SK-N-SH treated with all-trans-retinoic acid at 6 μM for 48 hours (cell line): ENCODE results near the gene NR5A2.

Source experiments
- ATAC-seq: fragments of 200-7000 bp; cut with Tn5 transposase; 3 replicates; pipeline ENCODE4 v1.9.1; 2020; ENCODE audit warnings: mild to moderate bottlenecking, moderate library complexity
- ARNTL ChIP-seq: fragments of 450-650 bp; formaldehyde crosslinking; IDR thresholded peaks from 2 replicates; pipeline ENCODE4 v1.5.0; 2020; ENCODE audit warnings: low read depth, mild to moderate bottlenecking, moderate library complexity, borderline replicate concordance
- BACH2 ChIP-seq: fragments of 250-450 bp; sonication (Bioruptor Pico); IDR thresholded peaks from 2 replicates; pipeline ENCODE4 v1.9.0; 2021; ENCODE audit warnings: mild to moderate bottlenecking, borderline replicate concordance
- CREB5 ChIP-seq: fragments of 250-450 bp; sonication (Bioruptor Pico); IDR thresholded peaks from 2 replicates; pipeline ENCODE4 v1.5.1; 2020; ENCODE audit warnings: low read depth, mild to moderate bottlenecking, moderate library complexity
- CSRNP3 ChIP-seq: fragments of 250-450 bp; sonication (Bioruptor Pico); IDR thresholded peaks from 2 replicates; pipeline ENCODE4 v1.5.1; 2021; ENCODE audit warnings: mild to moderate bottlenecking, moderate library complexity
- GLIS3 ChIP-seq: fragments of 250-450 bp; sonication (Bioruptor Pico); IDR thresholded peaks from 2 replicates; pipeline ENCODE4 v1.5.0; 2020; ENCODE audit warnings: mild to moderate bottlenecking, moderate library complexity
- ISL1 ChIP-seq: fragments of 250-450 bp; sonication (Bioruptor Pico); IDR thresholded peaks from 2 replicates; pipeline ENCODE4 v2.1.2; 2022; ENCODE audit warnings: mild to moderate bottlenecking, moderate library complexity
- PATZ1 ChIP-seq: fragments of 250-450 bp; sonication (Bioruptor Pico); IDR thresholded peaks from 2 replicates; pipeline ENCODE4 v1.8.0; 2020; ENCODE audit warnings: mild to moderate bottlenecking, moderate library complexity, borderline replicate concordance
- POU6F1 ChIP-seq: fragments of 250-450 bp; sonication (Bioruptor Pico); IDR thresholded peaks from 2 replicates; pipeline ENCODE4 v1.8.0; 2021; ENCODE audit warnings: low read depth, mild to moderate bottlenecking, moderate library complexity, borderline replicate concordance
- PPARA ChIP-seq: fragments of 250-450 bp; sonication (Bioruptor Pico); IDR thresholded peaks from 2 replicates; pipeline ENCODE4 v1.5.0; 2020; ENCODE audit warnings: mild to moderate bottlenecking, borderline replicate concordance
- RARB ChIP-seq: fragments of 250-450 bp; sonication (Bioruptor Pico); IDR thresholded peaks from 2 replicates; pipeline ENCODE4 v1.8.0; 2021; ENCODE audit warnings: mild to moderate bottlenecking, moderate library complexity
- SNAI2 ChIP-seq: fragments of 250-450 bp; sonication (Bioruptor Pico); IDR thresholded peaks from 2 replicates; pipeline ENCODE4 v1.5.0; 2020; ENCODE audit warnings: mild to moderate bottlenecking, moderate library complexity
- TCF4 ChIP-seq: fragments of 250-450 bp; sonication (Bioruptor Pico); IDR thresholded peaks from 2 replicates; pipeline ENCODE4 v1.8.0; 2021; ENCODE audit warnings: mild to moderate bottlenecking, moderate library complexity, borderline replicate concordance
- TOX ChIP-seq: fragments of 250-450 bp; sonication (Bioruptor Pico); IDR thresholded peaks from 2 replicates; pipeline ENCODE4 v1.8.0; 2021; ENCODE audit warnings: mild to moderate bottlenecking, moderate library complexity, borderline replicate concordance
- TSHZ2 ChIP-seq: fragments of 250-450 bp; sonication (Bioruptor Pico); IDR thresholded peaks from 2 replicates; pipeline ENCODE4 v1.5.0; 2020; ENCODE audit warnings: mild to moderate bottlenecking, moderate library complexity
- ZC3H10 ChIP-seq: fragments of 250-450 bp; sonication (Bioruptor Pico); IDR thresholded peaks from 2 replicates; pipeline ENCODE4 v1.5.1; 2021; ENCODE audit warnings: mild to moderate bottlenecking, moderate library complexity
- ZFP3 ChIP-seq: fragments of 250-450 bp; sonication (Bioruptor Pico); IDR thresholded peaks from 2 replicates; pipeline ENCODE4 v1.5.0; 2020; ENCODE audit warnings: mild to moderate bottlenecking, moderate library complexity
- ZFP30 ChIP-seq: fragments of 450-650 bp; formaldehyde crosslinking; IDR thresholded peaks from 2 replicates; pipeline ENCODE4 v1.5.0; 2022; ENCODE audit warnings: mild to moderate bottlenecking, moderate library complexity
- ZNF565 ChIP-seq: fragments of 450-650 bp; formaldehyde crosslinking; conservative IDR thresholded peaks from 2 replicates; pipeline ENCODE4 v1.5.0; 2020; ENCODE audit warnings: low read depth, mild to moderate bottlenecking, moderate library complexity
- ZNF70 ChIP-seq: fragments of 450-650 bp; formaldehyde crosslinking; IDR thresholded peaks from 2 replicates; pipeline ENCODE4 v1.5.0; 2020; ENCODE audit warnings: mild to moderate bottlenecking, moderate library complexity
- ZNF8 ChIP-seq: fragments of 450-650 bp; formaldehyde crosslinking; IDR thresholded peaks from 2 replicates; pipeline ENCODE4 v1.5.0; 2020; ENCODE audit warnings: mild to moderate bottlenecking, moderate library complexity

NR5A2 gene

GRCh38 chr1:200041337-200042118 lies 14.0 kb downstream of the NR5A2 start:
- TF ChIP-seq ISL1 (CRISPR knock-in tag): no peak
- no peak for TF ChIP-seq POU6F1
- TF ChIP-seq ZNF565: no peak
- no peak for TF ChIP-seq ZNF8 (CRISPR knock-in tag)
- no peak for TF ChIP-seq GLIS3
- TF ChIP-seq ARNTL (CRISPR knock-in tag): no peak
- no peak for TF ChIP-seq TSHZ2 (CRISPR knock-in tag)
- TF ChIP-seq ZC3H10 (CRISPR knock-in tag): no peak
- TF ChIP-seq CREB5 (CRISPR knock-in tag): no peak
- TF ChIP-seq ZFP3: no peak
- TF ChIP-seq, all 23 proteins: peak for 0
- no peak for ATAC-seq

- ATAC-seq: no peak
- no peak for TF ChIP-seq RARB (CRISPR knock-in tag)
- TF ChIP-seq GLIS3: no peak
- TF ChIP-seq ZC3H10 (CRISPR knock-in tag): no peak
- no peak for TF ChIP-seq SNAI2
- no peak for TF ChIP-seq POU6F1
- TF ChIP-seq ZFP3: no peak
These were observed 14.6 kb downstream of the NR5A2 start for GRCh38 chr1:200042119-200042551.

GRCh38 chr1:200042552-200043335 lies 15.2 kb downstream of the NR5A2 start:
- TF ChIP-seq TOX (CRISPR knock-in tag) (no peak), CREB5 (CRISPR knock-in tag) (no peak), CSRNP3 (CRISPR knock-in tag) (no peak), ZNF8 (CRISPR knock-in tag) (no peak)
- peak; percentile 8; the same call in 2 of the 3 replicates for ATAC-seq

- TF ChIP-seq TCF4: no peak
- TF ChIP-seq PATZ1 (CRISPR knock-in tag): no peak
- TF ChIP-seq TOX (CRISPR knock-in tag): no peak
- no peak for TF ChIP-seq RARB (CRISPR knock-in tag)
- TF ChIP-seq ZNF70: no peak
- no peak for TF ChIP-seq ISL1 (CRISPR knock-in tag)
- TF ChIP-seq PPARA: no peak
- TF ChIP-seq BACH2: no peak
- no peak for TF ChIP-seq GLIS3
- TF ChIP-seq ZNF8 (CRISPR knock-in tag): no peak
- TF ChIP-seq ZFP30 (CRISPR knock-in tag): no peak
- TF ChIP-seq ARNTL (CRISPR knock-in tag): no peak
- ATAC-seq: no peak
These were observed 15.8 kb downstream of the NR5A2 start for GRCh38 chr1:200043336-200043668.
